ENCODE measurements around the gene PKP3.

- no peak for TF ChIP-seq CTCF (optimal IDR thresholded peaks at IDR 0.05 in 1 of 3, IDR thresholded peaks at IDR 0.05 in 1 of 3, conservative IDR thresholded peaks at IDR 0.05 in 1 of 3; ENCODE audit: extremely low read depth in 1 of 3, insufficient read depth in 2 of 3, low read length in 3 of 3)
- no peak for TF ChIP-seq EZH2 (IDR thresholded peaks at IDR 0.05; ENCODE audit: low read length)
Observed at GRCh38 chr11:392102-392777, 1.8 kb upstream of the PKP3 start.
